H9 (cell line): Measurements from ENCODE around the gene SHB. TPM values are rescaled to one million over a fixed set of nuclear protein-coding genes. Genes with fewer than 3 reads are reported as not detected.

Experiments
- DNase-seq: peaks from one replicate; pipeline ENCODE4 v3.0.0-alpha.2; 2017
- H2AFZ ChIP-seq: one replicate; pipeline ENCODE4 v1.6.1; 2013; ENCODE audit warnings: mild to moderate bottlenecking, low read length, control low read depth, moderate library complexity
- H2AK5ac ChIP-seq: 2 replicates; pipeline ENCODE4 v1.6.1; 2013; ENCODE audit warnings: low read length, control low read depth, mixed read lengths; ENCODE audit not compliant: insufficient read length
- H2BK120ac ChIP-seq: one replicate; pipeline ENCODE4 v1.6.1; 2013; ENCODE audit warnings: low read depth, mild to moderate bottlenecking, low read length, control low read depth, inconsistent platforms; ENCODE audit not compliant: poor library complexity, severe bottlenecking
- H2BK12ac ChIP-seq: 2 replicates; pipeline ENCODE4 v1.6.1; 2013; ENCODE audit warnings: low read length, control low read depth, mixed read lengths, low read depth; ENCODE audit not compliant: insufficient read length
- H2BK15ac ChIP-seq: 2 replicates; pipeline ENCODE4 v1.6.1; 2013; ENCODE audit warnings: low read depth, low read length, control low read depth
- H2BK20ac ChIP-seq: one replicate; pipeline ENCODE4 v1.6.1; 2013; ENCODE audit warnings: low read depth, mild to moderate bottlenecking, low read length, control low read depth, inconsistent platforms; ENCODE audit not compliant: poor library complexity, severe bottlenecking
- H2BK5ac ChIP-seq: 2 replicates; pipeline ENCODE4 v1.6.1; 2013; ENCODE audit warnings: low read length, control low read depth, mixed read lengths; ENCODE audit not compliant: insufficient read length
- H3K14ac ChIP-seq: 2 replicates; pipeline ENCODE4 v1.6.1; 2013; ENCODE audit warnings: low read length, control low read depth; ENCODE audit not compliant: insufficient read depth
- H3K18ac ChIP-seq: 2 replicates; pipeline ENCODE4 v1.6.1; 2013; ENCODE audit warnings: low read depth, mild to moderate bottlenecking, mixed read lengths, low read length, control low read depth; ENCODE audit not compliant: insufficient read length
- H3K23ac ChIP-seq: 2 replicates; pipeline ENCODE4 v1.6.1; 2013; ENCODE audit warnings: low read length, control low read depth, mixed read lengths, low read depth; ENCODE audit not compliant: insufficient read length
- H3K23me2 ChIP-seq: 2 replicates; pipeline ENCODE4 v1.6.1; 2013; ENCODE audit warnings: low read depth, mild to moderate bottlenecking, mixed read lengths, low read length, control low read depth; ENCODE audit not compliant: insufficient read length, poor library complexity, severe bottlenecking
- H3K27ac ChIP-seq: 2 replicates; pipeline ENCODE4 v1.5.1; 2013; ENCODE audit warnings: low read length, control low read depth, mixed read lengths, low read depth; ENCODE audit not compliant: insufficient read length
- H3K27me3 ChIP-seq: 2 replicates; pipeline ENCODE4 v1.6.1; 2013; ENCODE audit warnings: low read length, control low read depth, inconsistent platforms; ENCODE audit not compliant: insufficient read depth
- H3K4ac ChIP-seq: 2 replicates; pipeline ENCODE4 v1.6.1; 2013; ENCODE audit warnings: low read depth, mild to moderate bottlenecking, control low read depth, inconsistent platforms, low read length, moderate library complexity
- H3K4me1 ChIP-seq: 2 replicates; pipeline ENCODE4 v1.6.1; 2013; ENCODE audit warnings: low read length, control low read depth, inconsistent platforms; ENCODE audit not compliant: insufficient read depth
- H3K4me2 ChIP-seq: 2 replicates; pipeline ENCODE4 v1.6.1; 2013; ENCODE audit warnings: low read length, control low read depth, mixed read lengths; ENCODE audit not compliant: insufficient read length, insufficient read depth
- H3K56ac ChIP-seq: 2 replicates; pipeline ENCODE4 v1.6.1; 2013; ENCODE audit warnings: low read depth, mild to moderate bottlenecking, mixed read lengths, low read length, control low read depth; ENCODE audit not compliant: insufficient read length
- H3K79me1 ChIP-seq: 2 replicates; pipeline ENCODE4 v1.6.1; 2013; ENCODE audit warnings: low read depth, mild to moderate bottlenecking, moderate library complexity, low read length, control low read depth, inconsistent platforms; ENCODE audit not compliant: insufficient read depth, poor library complexity, severe bottlenecking
- H3K79me2 ChIP-seq: 2 replicates; pipeline ENCODE4 v1.6.1; 2013; ENCODE audit warnings: low read length, control low read depth, inconsistent platforms; ENCODE audit not compliant: insufficient read depth
- H3K9ac ChIP-seq: 2 replicates; pipeline ENCODE4 v1.6.1; 2013; ENCODE audit warnings: low read length, control low read depth, mixed read lengths; ENCODE audit not compliant: insufficient read length; ENCODE audit errors: extremely low read depth
- H3K9me3 ChIP-seq: one replicate; pipeline ENCODE4 v1.6.1; 2013; ENCODE audit warnings: low read depth, low read length, inconsistent platforms; ENCODE audit not compliant: control insufficient read depth
- H3T11ph ChIP-seq: one replicate; pipeline ENCODE4 v1.6.1; 2013; ENCODE audit warnings: mild to moderate bottlenecking, low read length, control low read depth, inconsistent platforms
- H4K20me1 ChIP-seq: one replicate; pipeline ENCODE4 v1.6.1; 2013; ENCODE audit not compliant: control insufficient read depth, insufficient read length, insufficient read depth
- H4K5ac ChIP-seq: 2 replicates; pipeline ENCODE4 v1.6.1; 2013; ENCODE audit warnings: low read depth, mild to moderate bottlenecking, mixed read lengths, low read length, control low read depth; ENCODE audit not compliant: insufficient read length
- H4K8ac ChIP-seq: replicated peaks from 2 replicates; pipeline ENCODE4 v1.6.1; 2013; ENCODE audit warnings: low read length, control low read depth, mixed read lengths, low read depth; ENCODE audit not compliant: insufficient read length
- H4K91ac ChIP-seq: 2 replicates; pipeline ENCODE4 v1.6.1; 2013; ENCODE audit warnings: low read depth, mild to moderate bottlenecking, moderate library complexity, mixed read lengths, low read length, control low read depth; ENCODE audit not compliant: insufficient read length
- H3K27ac Mint-ChIP-seq, 3 experiments: 2 replicates in 2 of 3; 3 replicates in 1 of 3; pipeline ENCODE4 v1.8.0; 2020 to 2021; ENCODE audit warnings: mixed read lengths in 3 of 3, mild to moderate bottlenecking in 1 of 3, moderate library complexity in 1 of 3
- H3K27me3 Mint-ChIP-seq: 2 replicates; pipeline ENCODE4 v1.8.0; 2021; ENCODE audit warnings: low read depth, mild to moderate bottlenecking, moderate library complexity, mixed read lengths
- H3K36me3 Mint-ChIP-seq, 3 experiments: 2 replicates in 2 of 3; 3 replicates in 1 of 3; pipeline ENCODE4 v1.8.0; 2020 to 2021; ENCODE audit warnings: low read depth in 3 of 3, mixed read lengths in 3 of 3; ENCODE audit not compliant: insufficient read depth in 1 of 3
- H3K4me1 Mint-ChIP-seq, 2 experiments: 2 replicates each; pipeline ENCODE4 v1.8.0; 2020; ENCODE audit warnings: mixed read lengths in 2 of 2
- H3K4me3 Mint-ChIP-seq, 2 experiments: 2 replicates in 1 of 2; 3 replicates in 1 of 2; pipeline ENCODE4 v1.8.0; 2020 to 2021; ENCODE audit warnings: mild to moderate bottlenecking in 2 of 2, mixed read lengths in 2 of 2, moderate library complexity in 1 of 2
- H3K9me3 Mint-ChIP-seq, 2 experiments: 2 replicates in 1 of 2; 3 replicates in 1 of 2; pipeline ENCODE4 v1.8.0; 2020; ENCODE audit warnings: mild to moderate bottlenecking in 2 of 2, mixed read lengths in 2 of 2, moderate library complexity in 1 of 2
- CTCF ChIP-seq: fragments of 200-600 bp; sonication (generic); conservative IDR thresholded peaks from 3 replicates; pipeline ENCODE4 v1.8.0; 2021; ENCODE audit warnings: antibody characterized with exemption, mild to moderate bottlenecking
- WGBS: extraction: QIAGEN DNeasy Blood & Tissue Kit; methylation state at CpG from one replicate; pipeline ENCODE4 v1.1.7; 2013; ENCODE audit warnings: missing lambda C conversion rate, low lambda C conversion rate, mixed read lengths; ENCODE audit not compliant: insufficient read length; ENCODE audit errors: extremely low coverage; 5-methylcytosine and 5-hydroxymethylcytosine counted together
- total RNA-seq: library from RNA; stranded (reverse); gene quantifications from 2 replicates; pipeline ENCODE4 v1.2.1, GENCODE V29; 2021

SHB gene
- total RNA-seq, 1 experiment from 2014 or later, result 14.6 TPM

GRCh38 chr9:37977851-37978480, 91.1 kb downstream of the SHB start:
- no peak overlapping the region for H4K5ac ChIP-seq
- Mint-ChIP-seq H3K27ac (no peak overlapping the region; a peak in 1 of 7 replicates), H3K9me3 (no peaks in the 10 kb centered on the region), H3K4me3 (no peak overlapping the region), H3K4me1 (peaks cover 0 to 12% of the 10 kb centered on the region in 2 experiments; a peak in 1 of 4 replicates), H3K36me3 (peaks cover 0 to 7% (median 0%) of the 10 kb centered on the region in 3 experiments; a peak in 2 of 7 replicates), H3K27me3 (no peaks in the 10 kb centered on the region)
- no peak overlapping the region for H2BK15ac ChIP-seq
- no peak for DNase-seq
- H3T11ph ChIP-seq, result no peak overlapping the region
- no peak overlapping the region for H4K8ac ChIP-seq
- H2BK12ac ChIP-seq, result no peak overlapping the region
- no peak overlapping the region for H3K4me2 ChIP-seq
- no peaks in the 10 kb centered on the region for H3K4me1 ChIP-seq
- no peaks in the 10 kb centered on the region for H3K27me3 ChIP-seq
- H2AFZ ChIP-seq, result no peak overlapping the region
- no CpG with 5 or more reads among the region's 5 CpGs for WGBS
- H3K18ac ChIP-seq, result no peak overlapping the region
- H4K91ac ChIP-seq, result no peak overlapping the region
- no peak overlapping the region for H2BK20ac ChIP-seq
- no peak overlapping the region for H3K23ac ChIP-seq
- no peaks in the 10 kb centered on the region for H3K9me3 ChIP-seq
- no peak for TF ChIP-seq CTCF
- no peak overlapping the region for H3K27ac ChIP-seq
- H2AK5ac ChIP-seq, result no peak overlapping the region
- H2BK120ac ChIP-seq, result no peak overlapping the region
- H3K79me1 ChIP-seq, result no peaks in the 10 kb centered on the region
- H4K20me1 ChIP-seq, result no peaks in the 10 kb centered on the region
- no peak overlapping the region for H3K4ac ChIP-seq
- no peaks in the 10 kb centered on the region for H3K23me2 ChIP-seq
- no peak overlapping the region for H2BK5ac ChIP-seq
- H3K79me2 ChIP-seq, result no peaks in the 10 kb centered on the region
- H3K14ac ChIP-seq, result no peak overlapping the region
- H3K9ac ChIP-seq, result no peak overlapping the region
- H3K56ac ChIP-seq, result no peak overlapping the region
